MCF 10A (cell line): ENCODE measurements around the gene F2R. TPM values are rescaled to one million over a fixed set of nuclear protein-coding genes. Genes with fewer than 3 reads are reported as not detected.
"Not testable (repeated sequence)": the region's sequence is repeated elsewhere in the genome, so short reads cannot be mapped to it uniquely, and the experiment has no call there.

ENCODE experiments used
- BruUV-seq: library from RNA; stranded (reverse); fragments of 400-500 nt; replicated peaks from 2 replicates; lab custom pipeline; 2021; lab: Mats Ljungman, UMichigan
- CTCF ChIA-PET: fragments of 300-600 bp; sonication (Branson Sonifier 250); formaldehyde crosslinking; extraction: SDS; loops from one replicate; lab custom pipeline; 2021; ENCODE audit warnings: antibody characterized with exemption, inconsistent platforms; lab: Yijun Ruan, JAX
- POLR2A ChIA-PET: fragments of 300-600, 350-650 bp; sonication (Branson Sonifier 250); formaldehyde crosslinking; extraction: SDS; loops from one replicate; lab custom pipeline; 2020; ENCODE audit warnings: antibody characterized with exemption, inconsistent platforms; lab: Yijun Ruan, JAX
- DNase-seq: peaks from one replicate; pipeline ENCODE4 v3.0.0-alpha.2; 2018; ENCODE audit not compliant: unreplicated experiment
- H3K27ac Mint-ChIP-seq: one replicate; pipeline ENCODE4 v1.8.0; 2022; ENCODE audit warnings: mild to moderate bottlenecking, low read depth, mixed read lengths; ENCODE audit not compliant: unreplicated experiment
- H3K27me3 Mint-ChIP-seq: one replicate; pipeline ENCODE4 v1.8.0; 2022; ENCODE audit warnings: mixed read lengths; ENCODE audit not compliant: insufficient read depth, unreplicated experiment
- H3K36me3 Mint-ChIP-seq: one replicate; pipeline ENCODE4 v1.8.0; 2022; ENCODE audit warnings: mild to moderate bottlenecking, moderate library complexity, mixed read lengths; ENCODE audit not compliant: insufficient read depth, unreplicated experiment
- H3K4me1 Mint-ChIP-seq: one replicate; pipeline ENCODE4 v1.8.0; 2022; ENCODE audit warnings: mixed read lengths; ENCODE audit not compliant: insufficient read depth, unreplicated experiment
- H3K4me3 Mint-ChIP-seq: one replicate; pipeline ENCODE4 v1.8.0; 2022; ENCODE audit warnings: mild to moderate bottlenecking, moderate library complexity, mixed read lengths; ENCODE audit not compliant: unreplicated experiment
- H3K9me3 Mint-ChIP-seq: one replicate; pipeline ENCODE4 v1.8.0; 2022; ENCODE audit warnings: mixed read lengths; ENCODE audit not compliant: unreplicated experiment
- CTCF ChIP-seq: fragments of 200-600 bp; IDR thresholded peaks from one replicate; pipeline ENCODE4 v1.8.0; 2022; ENCODE audit warnings: antibody characterized with exemption, mild to moderate bottlenecking; ENCODE audit not compliant: unreplicated experiment
- intact Hi-C: fragments of 100-400 bp; cut with micrococcal nuclease; formaldehyde crosslinking; loops from 2 replicates; pipeline ENCODE4 v1.14.1; 2022
- total RNA-seq: library from RNA; stranded (reverse); gene quantifications from 2 replicates; pipeline ENCODE4 v1.2.3, GENCODE V29; 2022

Gene F2R
- total RNA-seq, 1 experiment from 2014 or later: 17.6 TPM

GRCh38 chr5:76751291-76751690 lies 35.4 kb downstream of the F2R start:
- no peaks in the 10 kb centered on the region for H3K27me3 Mint-ChIP-seq
- H3K9me3 Mint-ChIP-seq: no peaks in the 10 kb centered on the region
- DNase-seq: no peak
- no peaks in the 10 kb centered on the region for H3K36me3 Mint-ChIP-seq
- ChIA-PET POLR2A (no interaction called here), CTCF (interaction anchor here (0.5 to 1.0 kb wide), 3 partner anchors 14 to 156 kb away, joined by 3 to 5 read pairs (median 4); no protein-coding TSS in a partner anchor)
- H3K4me3 Mint-ChIP-seq: no peak overlapping the region
- peaks cover 9% of the 10 kb centered on the region for H3K4me1 Mint-ChIP-seq
- intact Hi-C loops: no loop called here
- H3K27ac Mint-ChIP-seq: no peak overlapping the region
- no peak for TF ChIP-seq CTCF
- no TSS peak for BruUV-seq

GRCh38 chr5:76754668-76755078 lies 38.7 kb downstream of the F2R start:
- intact Hi-C loops: loop anchor here (5.0 kb wide), 1 partner anchor 37 kb away; the partner anchor contains the start of gene F2R
- ChIA-PET POLR2A (interaction anchor here (1.0 to 2.0 kb wide), 3 partner anchors 10 to 43 kb away, joined by 4 to 9 read pairs (median 5); no protein-coding TSS in a partner anchor), CTCF (interaction anchor here (0.6 kb wide), 2 partner anchors 65 to 154 kb away, joined by 4 to 6 read pairs; no protein-coding TSS in a partner anchor)
- H3K9me3 Mint-ChIP-seq: no peaks in the 10 kb centered on the region
- H3K4me3 Mint-ChIP-seq: no peak overlapping the region
- no peak overlapping the region for H3K27ac Mint-ChIP-seq
- peak; percentile 58 for DNase-seq
- BruUV-seq: no TSS peak
- TF ChIP-seq CTCF: no peak
- no peaks in the 10 kb centered on the region for H3K27me3 Mint-ChIP-seq
- peaks cover 19% of the 10 kb centered on the region for H3K4me1 Mint-ChIP-seq
- H3K36me3 Mint-ChIP-seq: no peaks in the 10 kb centered on the region

- H3K36me3 Mint-ChIP-seq: no peaks in the 10 kb centered on the region
- H3K27me3 Mint-ChIP-seq: no peaks in the 10 kb centered on the region
- CTCF ChIA-PET: interaction anchor here (0.7 to 3.8 kb wide), 4 partner anchors 19 to 87 kb away, joined by 4 to 19 read pairs (median 4); no protein-coding TSS in a partner anchor
- intact Hi-C loops: loop anchor here (5.0 kb wide), 1 partner anchor 39 kb away; the partner anchor contains the start of gene F2R
- H3K9me3 Mint-ChIP-seq: no peaks in the 10 kb centered on the region
- POLR2A ChIA-PET: no interaction called here
- TF ChIP-seq CTCF: no peak
- no peak overlapping the region for H3K4me3 Mint-ChIP-seq
- H3K4me1 Mint-ChIP-seq: peaks cover 24% of the 10 kb centered on the region
- no TSS peak for BruUV-seq
- no peak overlapping the region for H3K27ac Mint-ChIP-seq
- no peak for DNase-seq
These were observed 40.1 kb downstream of the F2R start for GRCh38 chr5:76755779-76756637.

- H3K9me3 Mint-ChIP-seq: no peaks in the 10 kb centered on the region
- no peak overlapping the region for H3K27ac Mint-ChIP-seq
- intact Hi-C loops: loop anchor here (5.0 kb wide), 1 partner anchor 40 kb away; the partner anchor contains the start of gene F2R
- H3K36me3 Mint-ChIP-seq: no peaks in the 10 kb centered on the region
- H3K4me3 Mint-ChIP-seq: no peak overlapping the region
- TF ChIP-seq CTCF: no peak
- POLR2A ChIA-PET: interaction anchor here (1.0 kb wide), 1 partner anchor 30 kb away, joined by 4 read pairs; no protein-coding TSS in a partner anchor
- BruUV-seq: no TSS peak
- H3K27me3 Mint-ChIP-seq: no peaks in the 10 kb centered on the region
- CTCF ChIA-PET: interaction anchor here (3.8 kb wide), 1 partner anchor 18 kb away, joined by 19 read pairs; no protein-coding TSS in a partner anchor
- DNase-seq: no peak
- peaks cover 29% of the 10 kb centered on the region for H3K4me1 Mint-ChIP-seq
These were observed 41.1 kb downstream of the F2R start for GRCh38 chr5:76757049-76757448.

GRCh38 chr5:76761118-76761517 lies 45.2 kb downstream of the F2R start:
- H3K4me3 Mint-ChIP-seq: not testable (repeated sequence)

More at GRCh38 chr5:76761118-76761517, 45.2 kb downstream of the F2R start:
- BruUV-seq, POLR2A ChIA-PET, H3K27me3 Mint-ChIP-seq, intact Hi-C loops, H3K36me3 Mint-ChIP-seq: not testable (repeated sequence)
- CTCF ChIA-PET: interaction anchor here (0.6 to 1.1 kb wide), 3 partner anchors 14 to 48 kb away, joined by 3 read pairs; no protein-coding TSS in a partner anchor
- Mint-ChIP-seq H3K4me1 (peaks cover 20% of the 10 kb centered on the region), H3K27ac (peak overlapping the region; percentile 39), H3K9me3 (peaks cover 12% of the 10 kb centered on the region)
- peak; percentile 49 for DNase-seq
